Measurements from ENCODE around the gene SLC25A41.

DNA sequence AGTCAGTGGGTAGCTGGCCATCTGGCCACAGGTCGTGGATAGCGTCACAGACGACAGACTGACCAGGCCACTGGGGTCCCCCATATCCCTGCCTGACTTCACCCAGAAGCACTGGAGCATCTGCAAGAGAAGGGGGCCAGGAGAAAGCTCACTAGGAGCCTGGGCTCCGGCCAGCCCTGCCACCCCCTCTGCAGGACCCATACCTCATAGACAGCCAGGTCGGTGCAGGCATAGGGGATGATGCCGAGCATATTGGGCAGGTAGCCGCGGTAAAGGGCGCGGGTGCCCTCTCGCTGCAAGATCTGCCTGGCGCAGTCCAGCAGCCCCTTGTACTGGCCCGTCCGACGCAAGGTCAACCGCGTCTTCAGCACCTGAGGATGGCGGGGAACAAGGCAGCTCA is 6.4 kb downstream of the SLC25A41 start:
- TF ChIP-seq POLR2A (IDR thresholded peaks at IDR 0.05): no peak
- TF ChIP-seq, protein P1, sequence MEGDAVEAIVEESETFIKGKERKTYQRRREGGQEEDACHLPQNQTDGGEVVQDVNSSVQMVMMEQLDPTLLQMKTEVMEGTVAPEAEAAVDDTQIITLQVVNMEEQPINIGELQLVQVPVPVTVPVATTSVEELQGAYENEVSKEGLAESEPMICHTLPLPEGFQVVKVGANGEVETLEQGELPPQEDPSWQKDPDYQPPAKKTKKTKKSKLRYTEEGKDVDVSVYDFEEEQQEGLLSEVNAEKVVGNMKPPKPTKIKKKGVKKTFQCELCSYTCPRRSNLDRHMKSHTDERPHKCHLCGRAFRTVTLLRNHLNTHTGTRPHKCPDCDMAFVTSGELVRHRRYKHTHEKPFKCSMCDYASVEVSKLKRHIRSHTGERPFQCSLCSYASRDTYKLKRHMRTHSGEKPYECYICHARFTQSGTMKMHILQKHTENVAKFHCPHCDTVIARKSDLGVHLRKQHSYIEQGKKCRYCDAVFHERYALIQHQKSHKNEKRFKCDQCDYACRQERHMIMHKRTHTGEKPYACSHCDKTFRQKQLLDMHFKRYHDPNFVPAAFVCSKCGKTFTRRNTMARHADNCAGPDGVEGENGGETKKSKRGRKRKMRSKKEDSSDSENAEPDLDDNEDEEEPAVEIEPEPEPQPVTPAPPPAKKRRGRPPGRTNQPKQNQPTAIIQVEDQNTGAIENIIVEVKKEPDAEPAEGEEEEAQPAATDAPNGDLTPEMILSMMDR (IDR thresholded peaks at IDR 0.05): no peak
